Natural killer cell treated with Interleukin-12 subunit alpha and Interleukin-12 subunit beta and Interleukin-15 and Interleukin-18, amount 100 ng/mL, for 72 hours (primary cell): ENCODE data around the gene CDC42EP1. TPM values are rescaled to one million over a fixed set of nuclear protein-coding genes. Genes with fewer than 3 reads are reported as not detected.

Source experiments
- ATAC-seq, 2 donors: fragments of 150-1000 bp; cut with Tn5 transposase in 1 of 2; sonication (Bioruptor Pico), chemical (Tn5 transposase) in 1 of 2; 2 replicates each; pipeline ENCODE4 v1.10.0; 2021
- DNase-seq: peaks from one replicate; pipeline ENCODE4 v3.0.0; 2022; ENCODE audit warnings: low spot score
- H3K27ac Mint-ChIP-seq, 2 donors: 1 replicate in 1 of 2; 2 replicates in 1 of 2; pipeline ENCODE4 v1.8.0; 2022; ENCODE audit warnings: mixed read lengths in 2 of 2, mild to moderate bottlenecking in 1 of 2, moderate library complexity in 1 of 2
- H3K27me3 Mint-ChIP-seq, 2 donors: 1 replicate in 1 of 2; 2 replicates in 1 of 2; pipeline ENCODE4 v1.8.0; 2022; ENCODE audit warnings: mixed read lengths in 2 of 2
- H3K36me3 Mint-ChIP-seq: one replicate; pipeline ENCODE4 v1.8.0; 2022; ENCODE audit warnings: mixed read lengths
- H3K4me1 Mint-ChIP-seq, 2 donors: 1 replicate in 1 of 2; 2 replicates in 1 of 2; pipeline ENCODE4 v1.8.0; 2022; ENCODE audit warnings: low read depth in 2 of 2, mixed read lengths in 2 of 2, mild to moderate bottlenecking in 1 of 2
- H3K4me3 Mint-ChIP-seq: one replicate; pipeline ENCODE4 v1.8.0; 2022; ENCODE audit warnings: mixed read lengths
- H3K9me3 Mint-ChIP-seq: 2 replicates; pipeline ENCODE4 v1.8.0; 2022; ENCODE audit warnings: mixed read lengths
- total RNA-seq, 2 donors: library from RNA; stranded (reverse); gene quantifications; one replicate each; pipeline ENCODE4 v1.2.3, GENCODE V29; 2022

Gene CDC42EP1
- total RNA-seq, 2 donors from 2014 or later, result 1.9 to 3.5 TPM

- Mint-ChIP-seq H3K27ac (peak overlapping the region in 1 of 2 donors; percentile 91), H3K36me3 (no peaks in the 10 kb centered on the region), H3K4me1 (peaks cover 19 to 27% of the 10 kb centered on the region in 2 donors), H3K4me3 (peak overlapping the region; percentile 98), H3K27me3 (no peaks in the 10 kb centered on the region), H3K9me3 (no peaks in the 10 kb centered on the region)
- ATAC-seq, result no peak
- DNase-seq, result no peak
These were observed 50.3 kb downstream of the CDC42EP1 start for GRCh38 chr22:37610480-37611129.

GRCh38 chr22:37611207-37611606 is 50.9 kb downstream of the CDC42EP1 start:
- Mint-ChIP-seq H3K4me1 (peaks cover 16 to 26% of the 10 kb centered on the region in 2 donors), H3K4me3 (no peak overlapping the region), H3K9me3 (no peaks in the 10 kb centered on the region), H3K27ac (no peak overlapping the region), H3K36me3 (no peaks in the 10 kb centered on the region), H3K27me3 (no peaks in the 10 kb centered on the region)
- no peak for DNase-seq
- no peak for ATAC-seq

GRCh38 chr22:37616201-37617083 is 56.2 kb downstream of the CDC42EP1 start:
- H3K36me3 Mint-ChIP-seq, result no peaks in the 10 kb centered on the region
- ATAC-seq (peak in 1 of 2 donors; percentile 23), DNase-seq (no peak)
- H3K4me3 Mint-ChIP-seq, result no peak overlapping the region
- no peaks in the 10 kb centered on the region for H3K27me3 Mint-ChIP-seq
- H3K4me1 Mint-ChIP-seq, result peaks cover 0 to 5% of the 10 kb centered on the region in 2 donors
- H3K9me3 Mint-ChIP-seq, result no peaks in the 10 kb centered on the region
- H3K27ac Mint-ChIP-seq, result no peak overlapping the region

- Mint-ChIP-seq H3K4me1 (peaks cover 0 to 5% of the 10 kb centered on the region in 2 donors), H3K36me3 (no peaks in the 10 kb centered on the region), H3K4me3 (no peak overlapping the region), H3K27ac (no peak overlapping the region), H3K9me3 (no peaks in the 10 kb centered on the region), H3K27me3 (no peaks in the 10 kb centered on the region)
- no peak for DNase-seq
- no peak for ATAC-seq
These were observed 57.2 kb downstream of the CDC42EP1 start for GRCh38 chr22:37617431-37617830.

- H3K9me3 Mint-ChIP-seq, result no peaks in the 10 kb centered on the region
- peaks cover 0 to 5% of the 10 kb centered on the region in 2 donors for H3K4me1 Mint-ChIP-seq
- DNase-seq (no peak), ATAC-seq (no peak)
- no peaks in the 10 kb centered on the region for H3K27me3 Mint-ChIP-seq
- H3K36me3 Mint-ChIP-seq, result no peaks in the 10 kb centered on the region
- no peak overlapping the region for H3K4me3 Mint-ChIP-seq
- no peak overlapping the region for H3K27ac Mint-ChIP-seq
These were observed 57.9 kb downstream of the CDC42EP1 start for GRCh38 chr22:37618072-37618656.

GRCh38 chr22:37618674-37619073 is 58.4 kb downstream of the CDC42EP1 start:
- Mint-ChIP-seq H3K27me3 (no peaks in the 10 kb centered on the region), H3K9me3 (no peaks in the 10 kb centered on the region), H3K4me1 (peaks cover 2 to 4% of the 10 kb centered on the region in 2 donors), H3K4me3 (no peak overlapping the region), H3K36me3 (no peaks in the 10 kb centered on the region), H3K27ac (no peak overlapping the region)
- no peak for DNase-seq
- no peak for ATAC-seq

Other genes starting within 250 kb of the CDC42EP1 start
- under 1 TPM in 1 of 2 donors, not detected in 1; 0.40 TPM for gene ELFN2, start 133.0 kb upstream of the CDC42EP1 start, total RNA-seq
- 100 to 1,000 TPM; 135 to 338 TPM for gene MFNG, start 74.1 kb upstream of the CDC42EP1 start, total RNA-seq
- gene CARD10, start 41.1 kb upstream of the CDC42EP1 start, total RNA-seq, result under 1 TPM; 0.38 to 0.53 TPM
- gene LGALS2, start 19.6 kb downstream of the CDC42EP1 start, total RNA-seq, result not detected
- 100 to 1,000 TPM in 1 of 2 donors, 10 to 100 TPM in 1; 85.5 to 142 TPM for gene GGA1, start 48.4 kb downstream of the CDC42EP1 start, total RNA-seq
- 100 to 1,000 TPM; 160 to 229 TPM for gene SH3BP1, start 79.2 kb downstream of the CDC42EP1 start, total RNA-seq
- 10 to 100 TPM; 43.9 to 58.4 TPM for gene PDXP, start 98.2 kb downstream of the CDC42EP1 start, total RNA-seq
- gene LGALS1, start 115.2 kb downstream of the CDC42EP1 start, total RNA-seq, result 100 to 1,000 TPM; 290 to 675 TPM
- gene NOL12, start 125.9 kb downstream of the CDC42EP1 start, total RNA-seq, result 10 to 100 TPM; 37.4 to 48.3 TPM
- gene TRIOBP, start 136.6 kb downstream of the CDC42EP1 start, total RNA-seq, result 10 to 100 TPM; 29.9 to 35.1 TPM
- gene GCAT, start 247.5 kb downstream of the CDC42EP1 start, total RNA-seq, result 10 to 100 TPM; 11.5 to 12.3 TPM